Measurements from ENCODE around the gene HSD17B7.
"Not testable (repeated sequence)": the region's sequence is repeated elsewhere in the genome, so short reads cannot be mapped to it uniquely, and the experiment has no call there.

Gene HSD17B7, protein sequence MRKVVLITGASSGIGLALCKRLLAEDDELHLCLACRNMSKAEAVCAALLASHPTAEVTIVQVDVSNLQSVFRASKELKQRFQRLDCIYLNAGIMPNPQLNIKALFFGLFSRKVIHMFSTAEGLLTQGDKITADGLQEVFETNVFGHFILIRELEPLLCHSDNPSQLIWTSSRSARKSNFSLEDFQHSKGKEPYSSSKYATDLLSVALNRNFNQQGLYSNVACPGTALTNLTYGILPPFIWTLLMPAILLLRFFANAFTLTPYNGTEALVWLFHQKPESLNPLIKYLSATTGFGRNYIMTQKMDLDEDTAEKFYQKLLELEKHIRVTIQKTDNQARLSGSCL

DNA sequence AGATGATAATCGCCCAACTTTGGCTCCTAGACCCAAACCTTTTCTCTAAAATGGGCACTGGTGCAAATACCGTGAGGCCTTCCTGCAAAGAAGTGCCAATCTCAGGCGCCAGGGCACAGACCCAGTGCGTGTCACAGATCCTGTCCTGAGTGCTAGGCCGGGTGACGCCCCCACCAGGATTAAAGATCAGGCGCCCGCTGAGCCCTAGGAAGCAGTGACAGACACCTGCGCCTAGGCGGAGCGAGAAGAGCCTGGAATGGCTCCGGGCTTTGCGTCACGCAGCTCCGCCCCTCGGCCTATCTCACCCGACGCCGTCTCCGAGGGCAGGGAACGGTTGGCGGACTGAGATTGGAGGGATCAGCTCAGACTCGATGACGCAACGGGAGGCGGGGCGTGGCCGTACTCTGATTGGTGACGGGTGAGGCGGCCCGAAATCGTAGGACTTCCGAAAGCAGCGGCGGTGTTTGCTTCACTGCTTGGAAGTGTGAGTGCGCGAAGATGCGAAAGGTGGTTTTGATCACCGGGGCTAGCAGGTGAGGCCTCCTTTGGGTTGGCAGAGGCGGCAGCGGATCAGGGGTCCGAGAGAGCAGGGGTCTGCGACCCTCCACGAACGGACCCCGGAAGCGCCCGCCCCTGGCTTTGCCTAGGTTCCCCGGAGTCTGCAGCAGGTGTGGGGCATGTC, at the start of gene HSD17B7:
HSD17B7 (plus strand) TSS at position 400 of the 682 bp plus-strand sequence; CDS start at position 499, 99 bp downstream.
- peak; percentile 67 to 69 for DNase-seq

DNA sequence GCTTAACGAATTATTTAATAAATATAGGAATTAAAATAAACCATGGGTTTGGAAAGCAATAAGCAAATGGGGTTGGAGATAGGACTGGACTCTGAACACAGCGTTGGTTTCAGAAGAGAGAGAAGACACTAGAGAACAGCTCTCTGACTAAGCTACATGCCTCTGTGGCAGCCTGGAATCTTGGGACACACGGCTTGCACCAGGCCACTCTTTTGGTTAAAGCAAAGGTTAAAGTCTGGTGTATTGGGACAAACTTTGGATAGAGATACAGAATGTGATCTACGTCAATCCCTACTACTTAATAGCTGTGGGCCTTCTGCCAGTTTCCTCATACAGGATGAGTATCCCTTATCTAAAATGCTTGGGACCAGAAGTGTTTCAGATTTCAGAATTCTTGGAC, 49.7 kb upstream of the HSD17B7 start:
- DNase-seq, result no peak

DNA sequence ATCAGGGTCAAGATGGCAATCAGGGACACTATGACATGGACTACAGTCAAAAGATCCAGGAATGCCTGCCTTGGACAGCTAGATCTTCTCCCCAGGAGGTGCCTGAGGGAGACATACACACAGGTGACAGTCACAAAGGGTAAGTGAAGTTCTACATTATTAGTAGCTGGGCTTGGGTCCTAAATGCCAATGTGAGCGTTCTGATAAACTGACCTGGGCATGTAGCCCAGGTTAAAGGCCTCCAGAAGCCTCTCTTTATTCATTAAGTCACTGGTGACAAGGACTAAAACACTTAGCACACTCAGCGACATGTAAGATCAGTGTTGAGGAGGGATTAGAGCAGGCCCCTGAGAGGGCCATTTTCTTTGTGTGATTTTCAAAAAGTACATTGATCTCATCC, 48.9 kb upstream of the HSD17B7 start:
- DNase-seq, result no peak

DNA sequence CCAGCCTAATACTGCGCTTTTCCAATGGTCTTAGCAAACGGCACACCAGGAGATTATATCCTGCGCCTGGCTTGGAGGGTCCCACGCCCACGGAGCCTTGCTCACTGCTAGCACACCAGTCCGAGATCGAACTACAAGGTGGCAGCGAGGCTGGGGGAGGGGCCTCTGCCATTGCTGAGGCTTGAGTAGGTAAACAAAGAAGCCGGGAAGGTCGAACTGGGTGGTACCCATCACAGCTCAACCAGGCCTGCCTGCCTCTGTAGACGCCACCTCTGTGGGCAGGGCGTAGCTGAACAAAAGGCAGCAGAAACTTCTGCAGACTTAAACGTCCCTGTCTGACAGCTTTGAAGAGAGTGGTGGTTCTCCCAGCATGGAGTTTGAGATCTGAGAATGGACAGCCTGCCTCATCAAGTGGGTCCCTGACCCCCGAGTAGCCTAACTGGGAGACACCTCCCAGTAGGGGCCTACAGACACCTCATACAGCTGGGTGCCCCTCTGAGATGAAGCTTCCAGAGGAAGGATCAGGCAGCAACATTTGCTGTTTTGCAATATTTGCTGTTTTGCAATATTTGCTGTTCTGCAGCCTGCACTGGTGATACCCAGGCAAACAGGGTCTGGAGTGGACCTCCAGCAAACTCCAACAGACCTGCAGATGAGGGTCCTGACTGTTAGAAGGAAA, 44.1 kb upstream of the HSD17B7 start:
- not testable (repeated sequence) for DNase-seq

DNA sequence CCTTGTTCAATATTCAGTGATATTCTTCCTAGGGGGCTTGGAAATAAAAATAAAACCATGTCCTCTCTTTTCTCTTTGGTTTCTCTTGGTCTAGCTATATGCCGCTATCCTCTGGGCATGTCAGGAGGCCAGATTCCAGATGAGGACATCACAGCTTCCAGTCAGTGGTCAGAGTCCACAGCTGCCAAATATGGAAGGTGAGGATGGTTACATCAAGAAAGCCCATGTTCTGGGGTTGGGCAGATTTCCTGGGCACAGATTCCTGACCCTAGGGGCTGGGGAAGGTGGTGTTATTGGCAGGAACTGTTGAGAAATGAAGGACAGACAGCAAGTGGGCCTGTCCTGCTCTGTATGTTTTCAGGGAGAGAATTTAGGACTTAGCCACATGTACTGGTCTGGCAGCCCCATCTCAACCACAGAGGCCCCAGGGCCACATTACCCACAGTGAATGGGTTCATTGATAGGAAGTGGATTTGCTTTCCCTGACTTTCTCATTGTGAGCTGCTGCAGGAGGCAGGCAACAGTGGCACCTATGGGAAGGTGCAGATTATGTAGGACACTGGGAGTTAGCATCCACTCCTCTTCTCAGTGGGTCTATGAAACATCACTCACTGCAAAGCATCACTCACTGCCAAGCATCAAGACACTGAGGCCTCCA, 37.4 kb upstream of the HSD17B7 start:
- DNase-seq, result no peak

DNA sequence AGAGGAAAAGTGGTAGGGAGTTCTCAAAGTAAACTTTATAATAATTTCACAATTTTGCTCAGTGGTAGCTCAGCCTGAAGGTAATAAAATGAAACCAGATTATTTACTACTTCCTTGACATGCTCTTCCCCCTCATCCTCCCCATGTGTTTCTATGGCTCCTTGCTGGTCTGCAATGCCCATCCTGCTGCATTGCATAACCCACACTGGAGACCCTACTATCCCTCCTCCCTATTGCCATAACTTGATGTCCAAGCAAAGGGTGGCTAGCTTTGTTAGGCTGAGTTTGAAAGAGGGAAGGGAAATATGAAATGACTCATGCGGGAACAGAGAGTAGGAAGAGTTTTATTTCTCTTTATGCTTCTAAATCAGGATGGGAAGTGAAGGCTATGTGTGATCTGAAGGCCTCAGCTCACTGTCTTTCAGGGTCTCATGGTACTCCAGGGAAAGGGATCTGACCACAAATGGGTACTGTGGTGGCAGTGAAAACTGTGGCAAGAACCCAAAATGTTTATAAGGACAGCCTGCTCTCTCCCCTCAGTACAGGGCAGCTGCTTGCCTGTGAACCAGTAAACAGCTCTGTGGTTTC, 36.4 kb upstream of the HSD17B7 start:
- DNase-seq, result no peak

DNA sequence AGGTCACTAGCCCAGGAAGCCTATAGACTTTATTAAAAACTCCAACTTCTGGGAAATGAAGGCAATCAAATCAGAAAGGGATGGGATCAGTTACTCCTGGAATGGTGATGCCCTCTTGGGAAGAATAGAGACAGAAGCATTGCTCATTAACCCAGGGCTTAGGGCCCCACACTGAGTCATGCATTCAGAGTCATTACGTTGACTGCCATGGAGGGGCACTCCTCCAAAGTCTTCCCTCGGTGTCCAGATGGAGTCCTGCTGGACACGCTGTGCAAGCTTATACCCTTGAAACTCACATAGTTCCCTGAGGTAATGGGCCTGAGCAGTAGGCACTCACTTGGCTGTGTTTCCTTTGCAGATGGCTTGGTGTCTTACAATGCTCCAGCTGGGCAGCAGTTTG, 35.2 kb upstream of the HSD17B7 start:
- no peak for DNase-seq

DNA sequence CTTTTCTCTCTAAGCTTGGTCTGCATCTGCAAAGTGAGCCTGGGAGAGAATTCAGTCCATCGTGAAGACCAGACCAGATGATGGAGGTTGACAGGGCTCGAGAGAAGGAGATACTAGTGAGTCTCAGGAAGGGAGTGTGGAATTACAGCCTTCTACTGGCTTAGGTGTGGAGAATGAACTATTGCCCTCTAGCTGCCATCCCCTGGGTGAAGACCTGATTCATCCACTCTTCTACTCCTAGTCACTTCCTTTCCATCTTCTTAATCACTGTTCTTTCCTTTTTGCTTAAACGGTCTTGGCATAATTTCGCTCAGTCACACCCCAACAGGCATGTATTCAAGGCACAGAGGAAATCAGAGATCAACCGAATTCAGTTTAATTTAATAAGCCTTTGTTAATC, 34.0 kb upstream of the HSD17B7 start:
- no peak for DNase-seq

DNA sequence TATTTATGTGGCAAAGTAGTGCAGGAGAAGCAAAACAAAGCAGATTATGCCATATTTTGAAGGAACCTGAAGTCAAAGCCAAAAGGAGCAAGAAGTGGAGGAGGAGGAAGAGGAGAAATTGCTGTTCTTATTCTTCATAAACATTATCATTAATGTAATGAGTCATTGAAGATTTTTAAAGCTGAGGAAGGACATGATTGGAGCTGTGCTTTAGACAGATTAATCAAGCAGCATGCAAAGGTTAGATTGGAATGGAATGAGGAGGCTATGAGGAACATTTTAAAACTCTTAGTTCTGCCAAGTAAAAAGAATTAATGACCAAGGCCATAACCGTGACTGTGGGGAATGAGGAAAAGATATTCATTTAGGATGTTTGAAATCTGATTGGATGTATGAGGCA, 33.0 kb upstream of the HSD17B7 start:
- no peak for DNase-seq

DNA sequence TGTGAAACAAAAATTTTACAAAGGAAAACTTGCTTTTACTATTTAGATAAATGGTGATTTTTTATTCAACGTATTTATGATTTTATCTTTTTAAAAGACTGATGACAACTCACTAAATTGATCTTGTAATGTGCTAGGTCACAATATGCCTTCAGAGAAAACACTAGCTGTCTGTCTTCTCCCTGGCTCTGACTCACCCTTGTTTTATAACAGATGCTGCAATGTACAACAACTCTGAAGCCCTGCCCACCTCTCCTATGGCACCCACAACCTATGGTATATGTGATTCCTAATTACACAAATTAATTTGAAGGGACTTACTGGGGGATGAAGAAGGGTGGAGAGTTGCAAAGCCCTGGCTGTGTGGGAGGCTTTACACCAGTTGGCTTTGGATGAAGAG, 24.7 kb upstream of the HSD17B7 start:
- no peak for DNase-seq

DNA sequence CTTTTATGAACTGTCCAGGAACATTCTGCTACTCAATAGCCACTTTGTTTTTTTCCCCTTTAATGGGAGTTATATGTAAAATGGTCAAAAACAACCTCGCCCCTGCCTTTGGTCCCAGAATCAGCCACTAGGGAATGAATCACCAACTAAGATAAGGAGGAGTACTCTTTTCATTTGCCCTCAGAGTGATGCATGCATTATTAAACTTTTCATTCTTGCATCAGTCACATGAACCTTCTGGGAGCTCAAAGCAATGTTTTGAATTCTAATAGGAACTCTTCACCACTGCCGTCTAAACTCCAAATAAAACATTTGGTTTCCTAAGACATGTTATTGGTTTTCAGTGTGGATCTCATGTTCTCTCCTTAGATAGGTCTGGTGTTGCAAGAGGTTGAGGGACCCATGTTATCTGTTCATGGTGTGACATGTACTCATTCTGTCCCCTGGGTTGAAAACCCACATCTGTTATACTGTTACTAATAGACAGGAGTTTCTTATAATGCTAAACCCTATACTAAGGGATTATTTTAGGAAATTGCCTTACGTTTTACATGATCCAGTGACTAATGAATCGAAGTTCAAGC, 17.8 kb upstream of the HSD17B7 start:
- no peak for DNase-seq

DNA sequence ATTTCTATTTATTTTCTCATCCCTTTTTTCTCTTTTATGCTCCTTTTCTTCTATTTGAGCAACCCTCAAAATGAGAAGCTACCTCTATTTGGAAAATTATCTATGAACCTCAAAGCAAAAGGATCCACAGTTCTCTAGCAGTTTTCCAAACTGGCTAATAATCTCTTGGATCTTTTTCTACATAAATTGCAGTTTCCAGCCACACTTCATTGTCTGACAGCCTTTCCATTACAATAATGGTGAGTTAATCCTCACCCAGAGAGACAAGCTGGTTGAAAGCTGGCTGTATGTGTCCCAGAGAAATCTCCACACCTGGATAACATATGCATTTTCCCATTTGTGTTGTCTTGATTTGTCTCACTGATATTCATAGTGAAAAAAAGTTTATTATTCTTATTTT, 16.5 kb upstream of the HSD17B7 start:
- no peak for DNase-seq

DNA sequence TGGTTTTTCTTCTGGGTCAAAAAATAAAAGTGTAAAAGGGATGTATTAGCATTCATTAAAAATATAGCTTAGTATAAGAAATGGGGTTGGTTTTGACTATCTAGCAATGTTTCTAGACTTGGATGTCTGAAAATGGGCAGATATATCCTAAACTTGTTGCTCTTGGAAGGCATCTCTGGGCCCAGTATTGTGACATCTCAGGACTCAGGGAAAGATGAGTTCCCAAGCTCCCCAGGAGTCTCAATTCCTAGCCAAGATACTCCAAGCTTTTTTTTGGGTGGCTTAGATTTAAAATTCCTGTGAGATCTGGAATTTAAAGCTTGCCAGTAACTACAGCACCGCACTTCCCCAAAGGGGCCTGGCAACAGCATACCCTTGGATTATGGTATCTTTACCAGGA, 11.5 kb upstream of the HSD17B7 start:
- DNase-seq, result no peak

DNA sequence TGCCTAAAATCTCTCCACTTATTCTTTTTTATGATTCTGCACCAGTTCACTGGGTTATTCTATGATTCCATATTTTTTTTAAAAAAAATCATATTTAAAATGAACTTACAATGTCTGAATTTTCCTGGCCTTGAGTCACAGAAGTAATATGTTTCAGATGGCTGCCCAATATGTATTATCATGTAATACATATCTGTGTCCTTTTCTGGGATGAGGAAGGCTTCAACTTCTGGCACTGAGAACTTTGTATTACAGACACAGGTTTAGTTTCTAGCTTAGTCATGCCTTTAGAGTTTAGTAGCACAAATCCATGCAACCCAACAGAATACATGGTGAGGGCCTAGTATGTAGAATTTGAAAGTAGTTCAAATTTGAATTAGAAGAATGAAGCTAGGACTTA, 7.8 kb upstream of the HSD17B7 start:
- DNase-seq, result no peak

DNA sequence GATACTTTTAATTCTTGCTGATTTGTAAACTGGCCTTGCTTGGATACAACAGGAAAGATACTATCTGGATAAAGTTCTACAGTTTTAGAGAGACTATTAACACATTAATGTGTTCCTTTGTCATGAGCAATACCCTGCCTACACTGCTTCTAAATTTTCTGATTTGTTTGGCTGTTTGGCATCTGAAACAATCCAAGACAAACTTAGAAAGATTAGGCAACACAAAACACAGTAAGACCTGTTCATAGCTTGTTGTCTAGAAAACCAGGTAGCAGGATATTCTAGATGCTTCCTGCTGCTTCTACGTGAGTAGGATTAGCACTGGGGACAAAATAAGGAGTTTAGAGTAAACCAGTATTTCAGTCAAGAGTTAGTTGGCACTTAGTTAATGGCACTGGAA, 5.6 kb upstream of the HSD17B7 start:
- DNase-seq, result not testable (repeated sequence)

DNA sequence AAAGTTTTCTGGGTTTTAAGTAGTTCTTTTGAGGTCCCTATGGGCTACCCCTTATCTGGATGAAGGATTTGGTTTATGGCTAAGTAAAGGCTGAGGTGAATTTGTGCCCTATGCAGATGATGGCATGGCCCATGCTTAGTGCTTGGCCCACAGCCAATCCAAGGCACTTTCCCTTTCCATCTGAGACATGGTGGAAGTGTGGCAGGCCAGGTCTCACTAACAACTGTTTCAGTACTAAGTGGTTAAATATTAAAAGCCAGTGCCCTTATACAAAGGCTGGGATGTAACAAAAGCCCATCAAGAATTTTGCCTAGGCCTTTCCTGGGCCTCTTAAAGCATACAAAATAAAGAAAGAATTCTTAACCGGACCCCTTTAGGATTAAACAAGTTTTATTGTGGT, 1.7 kb upstream of the HSD17B7 start:
- not testable (repeated sequence) for DNase-seq

DNA sequence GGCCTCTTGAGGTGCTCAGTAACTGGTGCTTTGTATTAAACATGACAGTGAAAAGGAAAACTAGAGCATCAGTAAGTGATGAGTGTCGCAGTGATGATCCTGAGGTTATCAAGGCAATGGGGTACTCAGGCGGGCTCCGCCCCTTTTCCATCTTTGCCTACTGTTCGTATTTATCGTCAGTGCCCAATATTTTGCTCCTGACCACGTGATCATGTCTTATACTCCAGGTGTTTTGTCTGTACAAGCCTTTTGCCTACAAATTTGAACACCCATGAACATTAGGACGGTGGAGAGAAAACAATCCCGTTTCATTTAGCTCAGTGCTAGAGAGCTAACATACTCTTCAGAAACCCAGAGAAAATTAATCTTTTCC, 469 bp downstream of the HSD17B7 start:
- DNase-seq, result not testable (repeated sequence)

DNA sequence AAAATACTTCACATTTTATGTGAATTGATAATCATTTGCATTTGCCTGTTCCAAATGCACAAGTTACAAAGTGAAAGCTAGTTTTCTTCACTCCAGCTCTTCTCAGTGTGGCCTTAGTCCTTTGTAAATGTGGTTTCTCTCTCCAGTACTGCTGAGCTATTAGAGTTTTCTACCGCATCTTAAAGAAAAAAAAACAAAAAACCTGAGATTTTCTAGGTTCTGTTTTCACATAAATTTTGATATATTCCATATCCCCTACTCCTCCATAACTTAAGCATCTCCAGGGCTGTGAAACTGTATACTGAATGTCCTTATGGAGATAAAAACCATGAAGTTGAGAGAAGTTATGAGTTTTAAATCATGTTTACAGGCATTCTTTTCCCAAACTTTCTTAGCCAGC, 3.8 kb downstream of the HSD17B7 start:
- not testable (repeated sequence) for DNase-seq

DNA sequence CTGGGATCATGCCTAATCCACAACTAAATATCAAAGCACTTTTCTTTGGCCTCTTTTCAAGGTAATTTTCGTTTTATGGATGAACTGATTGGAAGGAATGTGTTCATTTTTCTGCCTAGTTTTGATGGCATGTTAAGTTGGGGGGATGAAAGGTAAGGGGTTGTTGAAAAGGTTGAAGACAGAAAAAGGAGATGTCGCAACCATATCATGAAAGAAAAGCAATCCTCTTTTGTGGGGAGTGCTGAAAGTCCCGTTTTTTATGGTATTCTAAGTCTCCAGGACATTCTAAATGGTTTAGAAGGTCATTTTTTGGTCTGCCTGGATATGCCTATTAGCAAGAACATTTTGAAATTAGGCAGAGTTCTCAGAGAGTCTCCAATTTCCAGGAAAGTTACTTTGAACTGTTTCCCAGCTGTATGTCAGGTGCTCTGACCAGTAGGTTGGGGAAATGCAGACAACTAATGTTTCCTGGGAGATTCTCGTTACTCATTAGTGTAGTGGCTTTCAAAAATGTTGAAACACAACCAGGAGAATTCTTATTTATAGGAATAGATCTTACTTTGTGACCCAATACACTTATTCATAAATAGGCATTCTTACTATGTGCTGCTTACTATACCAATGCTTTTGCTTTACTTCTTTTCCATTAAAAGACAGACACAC, 6.2 kb downstream of the HSD17B7 start:
- DNase-seq, result not testable (repeated sequence)

DNA sequence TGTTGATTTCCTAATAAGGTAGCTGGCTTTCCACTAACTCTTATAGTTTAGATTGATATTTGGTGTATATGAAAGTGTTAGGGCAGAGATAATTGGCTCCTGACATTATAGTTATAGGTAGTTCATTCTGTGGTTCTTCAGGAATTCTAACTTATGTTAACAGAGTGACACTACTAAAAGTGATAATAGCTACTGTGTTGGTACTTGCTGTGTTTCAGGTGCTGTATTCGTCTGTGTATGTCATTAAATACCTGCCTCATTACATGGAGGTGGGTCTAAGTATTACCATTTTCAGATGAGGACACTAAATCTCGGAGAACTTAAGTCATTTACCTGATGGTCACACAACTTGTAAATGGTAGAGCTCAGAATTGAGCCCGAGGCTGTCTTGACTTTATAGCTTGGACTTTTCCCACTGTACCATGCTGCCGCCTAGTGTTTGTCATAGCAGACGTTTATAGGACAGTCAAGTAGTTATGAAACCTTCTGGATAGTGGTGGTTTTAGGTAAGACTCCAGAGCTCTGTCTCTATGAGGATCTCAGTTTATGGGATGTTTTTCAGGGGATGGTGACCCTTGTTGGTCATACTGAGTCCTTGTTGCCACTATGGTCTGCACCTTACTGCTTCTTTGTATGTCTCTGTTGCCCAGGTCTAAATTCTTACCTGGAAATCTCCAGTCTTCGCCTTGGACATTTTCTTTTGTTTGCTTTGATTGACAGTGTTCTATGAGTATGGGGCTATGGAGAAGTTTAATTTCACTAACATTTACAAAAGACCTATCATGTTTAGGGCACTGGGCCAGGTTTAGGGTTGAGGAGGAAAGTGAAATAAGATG, 9.7 kb downstream of the HSD17B7 start:
- not testable (repeated sequence) for DNase-seq

DNA sequence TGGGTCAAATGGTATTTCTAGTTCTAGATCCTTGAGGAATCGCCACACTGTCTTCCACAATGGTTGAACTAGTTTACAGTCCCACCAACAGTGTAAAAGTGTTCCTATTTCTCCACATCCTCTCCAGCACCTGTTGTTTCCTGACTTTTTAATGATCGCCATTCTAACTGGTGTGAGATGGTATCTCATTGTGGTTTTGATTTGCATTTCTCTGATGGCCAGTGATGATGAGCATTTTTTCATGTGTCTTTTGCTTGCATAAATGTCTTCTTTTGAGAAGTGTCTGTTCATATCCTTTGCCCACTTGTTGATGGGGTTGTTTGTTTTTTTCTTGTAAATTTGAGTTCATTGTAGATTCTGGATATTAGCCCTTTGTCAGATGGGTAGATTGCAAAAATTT, 17.0 kb downstream of the HSD17B7 start:
- DNase-seq, result not testable (repeated sequence)
